ENCODE results near the gene CYP4F8. TPM values are rescaled to one million over a fixed set of nuclear protein-coding genes. Genes with fewer than 3 reads are reported as not detected.
A peak's percentile ranks its signal among the peaks of the same experiment; 100 is the strongest.

The CYP4F8 gene, protein sequence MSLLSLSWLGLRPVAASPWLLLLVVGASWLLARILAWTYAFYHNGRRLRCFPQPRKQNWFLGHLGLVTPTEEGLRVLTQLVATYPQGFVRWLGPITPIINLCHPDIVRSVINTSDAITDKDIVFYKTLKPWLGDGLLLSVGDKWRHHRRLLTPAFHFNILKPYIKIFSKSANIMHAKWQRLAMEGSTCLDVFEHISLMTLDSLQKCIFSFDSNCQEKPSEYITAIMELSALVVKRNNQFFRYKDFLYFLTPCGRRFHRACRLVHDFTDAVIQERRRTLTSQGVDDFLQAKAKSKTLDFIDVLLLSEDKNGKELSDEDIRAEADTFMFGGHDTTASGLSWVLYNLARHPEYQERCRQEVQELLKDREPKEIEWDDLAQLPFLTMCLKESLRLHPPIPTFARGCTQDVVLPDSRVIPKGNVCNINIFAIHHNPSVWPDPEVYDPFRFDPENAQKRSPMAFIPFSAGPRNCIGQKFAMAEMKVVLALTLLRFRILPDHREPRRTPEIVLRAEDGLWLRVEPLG
- total RNA-seq = not detected

GRCh38 chr19:15614507-15615379 is at the start of gene CYP4F8:
CYP4F8 (plus strand) TSS chr19:15615218; CDS start chr19:15615617, 399 bp downstream.
- POLR2A ChIA-PET = no interaction called here
- H3K4me1 Mint-ChIP-seq = no peaks in the 10 kb centered on the region
- no peak within 1 kb of the TSS for H3K4me3 Mint-ChIP-seq
- no peak within 1 kb of the TSS for H3K27ac Mint-ChIP-seq
- no peaks in the 10 kb centered on the region for H3K9me3 Mint-ChIP-seq
- no peaks in the 10 kb centered on the region for H3K36me3 Mint-ChIP-seq (ENCODE audit: low read depth)
- no peak for DNase-seq
- CTCF ChIA-PET = no interaction called here
- H3K27me3 Mint-ChIP-seq = peaks cover 2% of the 10 kb centered on the region

- Mint-ChIP-seq H3K27me3 (peaks cover 22% of the 10 kb centered on the region), H3K4me1 (no peaks in the 10 kb centered on the region), H3K36me3 (ENCODE audit: low read depth) (no peaks in the 10 kb centered on the region), H3K9me3 (no peaks in the 10 kb centered on the region), H3K4me3 (no peak overlapping the region), H3K27ac (no peak overlapping the region)
- POLR2A ChIA-PET = no interaction called here
- CTCF ChIA-PET = no interaction called here
- no peak for DNase-seq
Measured at GRCh38 chr19:15570420-15570819, 44.6 kb upstream of the CYP4F8 start.

GRCh38 chr19:15575406-15575805 is 39.6 kb upstream of the CYP4F8 start:
- ChIA-PET CTCF (no interaction called here), POLR2A (no interaction called here)
- Mint-ChIP-seq H3K27ac (no peak overlapping the region), H3K27me3 (peaks cover 11% of the 10 kb centered on the region), H3K4me3 (no peak overlapping the region), H3K4me1 (no peaks in the 10 kb centered on the region), H3K9me3 (no peaks in the 10 kb centered on the region), H3K36me3 (ENCODE audit: low read depth) (no peaks in the 10 kb centered on the region)
- no peak for DNase-seq

- ChIA-PET CTCF (no interaction called here), POLR2A (no interaction called here)
- Mint-ChIP-seq H3K4me1 (no peaks in the 10 kb centered on the region), H3K9me3 (no peaks in the 10 kb centered on the region), H3K36me3 (ENCODE audit: low read depth) (no peaks in the 10 kb centered on the region), H3K27ac (no peak overlapping the region), H3K4me3 (no peak overlapping the region), H3K27me3 (peaks cover 16% of the 10 kb centered on the region)
- no peak for DNase-seq
Measured at GRCh38 chr19:15576526-15577156, 38.4 kb upstream of the CYP4F8 start.

DNA sequence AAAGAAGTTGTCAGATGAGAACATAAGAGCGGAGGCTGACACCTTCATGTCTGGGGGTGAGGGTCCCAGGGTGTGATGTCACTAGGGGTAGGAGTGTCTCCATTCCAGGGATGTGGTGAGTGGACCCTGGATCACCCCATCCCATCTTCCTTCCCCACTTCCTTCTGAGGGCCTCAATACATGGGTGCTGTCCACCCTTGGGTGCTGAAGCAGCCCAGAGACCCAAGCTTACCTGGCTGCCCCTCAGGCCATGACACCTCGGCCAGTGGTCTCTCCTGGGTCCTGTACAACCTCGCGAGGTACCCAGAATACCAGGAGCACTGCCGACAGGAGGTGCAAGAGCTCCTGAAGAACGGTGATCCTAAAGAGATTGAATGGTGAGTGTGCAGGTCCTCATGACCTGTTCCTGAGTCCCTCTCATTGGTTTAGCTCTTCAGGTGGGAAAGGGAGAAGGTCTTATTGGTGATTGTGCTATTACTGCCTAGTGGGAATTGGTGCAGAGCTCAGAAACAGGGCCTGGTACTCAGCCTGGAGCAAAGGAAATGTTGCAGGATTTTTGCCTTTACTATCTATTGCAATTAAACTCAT is 37.7 kb upstream of the CYP4F8 start:
- Mint-ChIP-seq H3K27me3 (peaks cover 16% of the 10 kb centered on the region), H3K9me3 (no peaks in the 10 kb centered on the region), H3K27ac (no peak overlapping the region), H3K4me3 (no peak overlapping the region), H3K36me3 (ENCODE audit: low read depth) (no peaks in the 10 kb centered on the region), H3K4me1 (no peaks in the 10 kb centered on the region)
- DNase-seq = no peak
- ChIA-PET POLR2A (no interaction called here), CTCF (interaction anchor here (0.7 kb wide), 2 partner anchors 96 to 182 kb away, joined by 3 read pairs; no protein-coding TSS in a partner anchor)

DNA sequence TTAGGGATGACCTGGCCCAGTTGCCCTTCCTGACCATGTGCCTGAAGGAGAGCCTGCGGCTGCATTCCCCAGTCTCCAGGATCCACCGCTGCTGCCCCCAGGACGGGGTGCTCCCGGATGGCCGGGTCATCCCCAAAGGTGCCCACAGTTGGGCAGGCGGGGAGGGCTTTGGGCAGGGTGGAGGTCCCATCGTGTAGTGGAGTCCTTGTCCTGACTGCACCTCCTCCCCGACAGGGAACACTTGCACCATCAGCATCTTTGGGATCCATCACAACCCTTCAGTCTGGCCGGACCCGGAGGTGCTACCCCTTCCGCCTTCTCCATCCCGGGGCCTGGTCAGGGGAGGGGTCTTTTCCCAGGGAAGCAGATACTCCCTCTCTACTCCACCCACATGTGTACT is 31.7 kb upstream of the CYP4F8 start:
- no peaks in the 10 kb centered on the region for H3K9me3 Mint-ChIP-seq
- no peak for DNase-seq
- no peak overlapping the region for H3K4me3 Mint-ChIP-seq
- POLR2A ChIA-PET = no interaction called here
- CTCF ChIA-PET = no interaction called here
- no peaks in the 10 kb centered on the region for H3K4me1 Mint-ChIP-seq
- H3K27ac Mint-ChIP-seq = no peak overlapping the region
- H3K36me3 Mint-ChIP-seq (ENCODE audit: low read depth) = no peaks in the 10 kb centered on the region
- H3K27me3 Mint-ChIP-seq = peaks cover 15% of the 10 kb centered on the region

GRCh38 chr19:15584095-15584494 is 30.9 kb upstream of the CYP4F8 start:
- Mint-ChIP-seq H3K4me3 (no peak overlapping the region), H3K4me1 (no peaks in the 10 kb centered on the region), H3K27me3 (peaks cover 15% of the 10 kb centered on the region), H3K9me3 (no peaks in the 10 kb centered on the region), H3K36me3 (ENCODE audit: low read depth) (no peaks in the 10 kb centered on the region), H3K27ac (no peak overlapping the region)
- POLR2A ChIA-PET = no interaction called here
- CTCF ChIA-PET = no interaction called here
- no peak for DNase-seq

DNA sequence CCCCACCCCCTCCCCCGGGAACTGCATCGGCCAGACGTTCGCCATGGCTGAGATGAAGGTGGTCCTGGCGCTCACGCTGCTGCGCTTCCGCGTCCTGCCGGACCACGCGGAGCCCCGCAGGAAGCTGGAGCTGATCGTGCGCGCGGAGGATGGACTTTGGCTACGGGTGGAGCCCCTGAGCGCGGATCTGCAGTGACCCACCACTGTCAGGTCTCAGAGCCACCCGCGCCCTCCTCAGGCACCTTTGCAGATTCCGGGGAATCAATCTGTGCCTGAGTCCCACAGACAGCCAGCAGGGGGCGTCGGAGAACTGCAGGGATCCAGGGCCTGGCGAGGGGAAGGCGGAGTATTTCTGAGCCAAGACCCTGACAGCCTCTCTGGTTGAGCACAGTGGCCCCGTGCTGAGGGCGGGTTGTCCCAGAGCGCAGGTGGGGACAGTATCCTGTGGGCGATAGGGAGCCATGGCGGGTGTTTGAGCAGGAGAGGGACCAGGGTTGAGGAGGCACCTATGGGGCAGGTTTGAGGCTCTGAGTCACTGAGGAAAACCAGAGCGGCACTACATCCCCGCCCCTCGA is 30.4 kb upstream of the CYP4F8 start:
- POLR2A ChIA-PET = no interaction called here

DNA sequence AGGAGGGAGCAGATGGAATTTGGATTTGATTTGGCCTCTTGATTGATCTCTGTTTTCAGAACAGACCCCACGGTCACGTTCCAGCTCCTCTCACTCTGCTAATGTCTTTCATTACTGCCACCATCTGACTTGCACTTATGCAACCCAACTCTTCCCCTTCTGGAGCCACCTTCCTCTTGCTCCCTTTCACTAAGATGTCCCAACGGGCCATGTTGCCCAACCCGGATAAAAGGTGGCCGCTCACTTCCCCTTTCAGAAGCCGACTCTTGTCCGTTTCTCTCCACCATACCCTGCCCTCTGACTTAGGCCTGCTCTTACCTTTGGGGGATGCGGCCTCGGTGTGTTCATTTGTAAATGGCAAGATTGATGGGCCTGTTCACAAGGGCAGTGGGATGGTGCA is 27.4 kb upstream of the CYP4F8 start:
- no peak overlapping the region for H3K27ac Mint-ChIP-seq
- no peaks in the 10 kb centered on the region for H3K9me3 Mint-ChIP-seq
- no peak for DNase-seq
- no peak overlapping the region for H3K4me3 Mint-ChIP-seq
- ChIA-PET CTCF (no interaction called here), POLR2A (no interaction called here)
- no peaks in the 10 kb centered on the region for H3K4me1 Mint-ChIP-seq
- H3K27me3 Mint-ChIP-seq = peaks cover 4% of the 10 kb centered on the region
- no peaks in the 10 kb centered on the region for H3K36me3 Mint-ChIP-seq (ENCODE audit: low read depth)

More for the DNA sequence above, 30.4 kb upstream of the CYP4F8 start:
- Mint-ChIP-seq H3K4me1 (no peaks in the 10 kb centered on the region), H3K9me3 (no peaks in the 10 kb centered on the region), H3K4me3 (no peak overlapping the region), H3K27ac (no peak overlapping the region), H3K27me3 (peaks cover 13% of the 10 kb centered on the region), H3K36me3 (ENCODE audit: low read depth) (no peaks in the 10 kb centered on the region)
- DNase-seq = peak; percentile 82
- CTCF ChIA-PET = no interaction called here

- Mint-ChIP-seq H3K4me3 (no peak overlapping the region), H3K27me3 (peaks cover 4% of the 10 kb centered on the region), H3K36me3 (ENCODE audit: low read depth) (no peaks in the 10 kb centered on the region), H3K27ac (no peak overlapping the region), H3K4me1 (no peaks in the 10 kb centered on the region), H3K9me3 (no peaks in the 10 kb centered on the region)
- no peak for DNase-seq
- ChIA-PET CTCF (no interaction called here), POLR2A (no interaction called here)
Measured at GRCh38 chr19:15588265-15588664, 26.8 kb upstream of the CYP4F8 start.

DNA sequence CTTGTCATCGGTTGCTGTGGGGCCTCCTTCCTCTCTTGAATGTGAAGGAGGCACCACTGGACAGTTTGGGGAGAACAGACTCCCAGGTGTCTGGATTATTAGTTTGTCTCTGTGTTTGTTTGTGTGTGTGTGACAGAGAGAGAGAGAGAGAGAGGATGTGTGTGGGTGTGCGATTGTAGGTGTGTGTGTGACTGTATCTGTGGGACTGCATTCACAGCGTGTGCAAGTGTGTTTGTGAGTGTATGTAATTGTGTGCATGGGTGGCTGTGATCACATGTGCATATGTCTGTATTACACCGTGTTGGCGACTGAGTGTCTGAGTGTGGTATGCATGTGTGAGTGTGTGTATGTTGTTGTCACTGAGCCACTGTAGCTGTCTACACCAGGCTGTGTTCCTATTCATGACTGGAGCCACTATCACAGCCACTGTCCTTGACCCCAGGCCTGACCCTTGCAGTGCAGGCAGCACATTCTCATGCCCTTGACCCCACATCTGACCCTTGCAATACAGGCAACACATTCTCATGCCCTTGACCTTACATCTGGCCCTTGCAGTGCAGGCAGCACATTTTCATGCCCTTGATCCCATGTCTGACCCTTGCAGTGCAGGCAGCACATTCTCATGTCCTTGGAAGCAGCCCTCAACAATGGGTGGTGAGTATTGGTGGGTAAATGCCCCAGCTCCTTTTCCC is 25.1 kb upstream of the CYP4F8 start:
- Mint-ChIP-seq H3K4me1 (no peaks in the 10 kb centered on the region), H3K36me3 (ENCODE audit: low read depth) (no peaks in the 10 kb centered on the region), H3K4me3 (no peak overlapping the region), H3K27ac (no peak overlapping the region), H3K9me3 (no peaks in the 10 kb centered on the region), H3K27me3 (peaks cover 4% of the 10 kb centered on the region)
- no peak for DNase-seq
- CTCF ChIA-PET = no interaction called here
- POLR2A ChIA-PET = no interaction called here

GRCh38 chr19:15591796-15592195 is 23.2 kb upstream of the CYP4F8 start:
- H3K27me3 Mint-ChIP-seq = peaks cover 6% of the 10 kb centered on the region
- no peaks in the 10 kb centered on the region for H3K4me1 Mint-ChIP-seq
- POLR2A ChIA-PET = no interaction called here
- H3K9me3 Mint-ChIP-seq = peaks cover 3% of the 10 kb centered on the region
- H3K4me3 Mint-ChIP-seq = no peak overlapping the region
- CTCF ChIA-PET = no interaction called here
- DNase-seq = no peak
- no peaks in the 10 kb centered on the region for H3K36me3 Mint-ChIP-seq (ENCODE audit: low read depth)
- no peak overlapping the region for H3K27ac Mint-ChIP-seq

Measured in activated CD4-positive, alpha-beta memory T cell treated with anti-CD3 and anti-CD28 coated beads, Interleukin-2, amount 10 ng/mL, durations not matched to agents 7 days and 5 days (primary cell).